K562 (cell line): ENCODE data around the gene CPED1. TPM values are rescaled to one million over a fixed set of nuclear protein-coding genes. Genes with fewer than 3 reads are reported as not detected.

Experiments used
- ADNP ChIP-seq: fragments of 200-800 bp; sonication (Bioruptor generic); IDR thresholded peaks from 2 replicates; pipeline ENCODE4 v1.6.1; 2016; ENCODE audit warnings: missing genetic modification characterization, missing compliant biosample characterization
- CBX3 ChIP-seq, 2 experiments: IDR thresholded peaks; 1 replicate in 1 of 2; 2 replicates in 1 of 2; pipeline ENCODE4 v1.6.1; 2012; ENCODE audit warnings: inconsistent platforms in 2 of 2, low read length in 2 of 2, borderline replicate concordance in 1 of 2, control low read depth in 1 of 2
- EHMT2 ChIP-seq: fragments of 450-650 bp; IDR thresholded peaks from 2 replicates; pipeline ENCODE4 v1.6.1; 2018; ENCODE audit warnings: antibody characterized with exemption
- HDAC6 ChIP-seq: IDR thresholded peaks from 2 replicates; pipeline ENCODE4 v1.6.1; 2012; ENCODE audit warnings: low read depth, mild to moderate bottlenecking, control low read depth, inconsistent platforms, low read length, moderate library complexity
- PHF21A ChIP-seq: fragments of 450-650 bp; IDR thresholded peaks from 2 replicates; pipeline ENCODE4 v1.6.1; 2017; ENCODE audit warnings: low read depth, borderline replicate concordance
- RAD51 ChIP-seq: fragments of 450-650 bp; IDR thresholded peaks from 2 replicates; pipeline ENCODE4 v1.7.1; 2016; ENCODE audit warnings: low read depth, mild to moderate bottlenecking, borderline replicate concordance
- TARDBP ChIP-seq: fragments of 450-650 bp; IDR thresholded peaks from 2 replicates; pipeline ENCODE4 v1.6.1; 2016
- TCF3 ChIP-seq: sonication (generic); formaldehyde crosslinking; IDR thresholded peaks from 2 replicates; pipeline ENCODE4 v1.4.0; 2020; ENCODE audit warnings: mild to moderate bottlenecking, missing genetic modification reagents
- ZNF134 ChIP-seq: fragments of 250-450 bp; sonication (Bioruptor Pico); conservative IDR thresholded peaks from 2 replicates; pipeline ENCODE4 v1.4.0; 2020
- ZNF584 ChIP-seq: fragments of 200-800 bp; sonication (Bioruptor generic); IDR thresholded peaks from 2 replicates; pipeline ENCODE4 v1.6.1; 2016; ENCODE audit warnings: low read depth, mild to moderate bottlenecking, missing genetic modification characterization, missing compliant biosample characterization
- polyA plus RNA-seq, 8 experiments: library from polyadenylated mRNA; depleted of rRNA in 4 of 8; stranded (reverse) in 5 of 8; unstranded in 3 of 8; fragments of >200 nt; fragmentation: Nextera tagmentation in 2 of 8; fragmentation: Illumina TruSeq in 1 of 8; extraction: Ambion mirVana in 2 of 8; extraction: Trizol in 1 of 8; gene quantifications; 2 replicates each; pipeline versions ENCODE4 v1.2.1 to v1.2.3, GENCODE V29; 2011 to 2014; ENCODE audit warnings: inconsistent platforms in 1 of 8, missing spikeins in 1 of 8
- total RNA-seq, 7 experiments: library from RNA; depleted of rRNA in 6 of 7; stranded (reverse); fragments of >200 nt in 6 of 7; fragmentation: Illumina TruSeq in 2 of 7; extraction: Trizol in 2 of 7; gene quantifications; 2 replicates each; pipeline versions ENCODE4 v1.2.1 to v1.2.3, GENCODE V29; 2011 to 2021; ENCODE audit warnings: low replicate concordance in 1 of 7
- TF ChIP-seq, protein P1 (sequence below): fragments of 450-650 bp; IDR thresholded peaks from 2 replicates; pipeline ENCODE4 v1.6.1; 2018; ENCODE audit not compliant: partially characterized antibody
- TF ChIP-seq, protein P2 (sequence below): sonication (generic); formaldehyde crosslinking; IDR thresholded peaks from 2 replicates; pipeline ENCODE4 v1.8.1; 2023; ENCODE audit warnings: mild to moderate bottlenecking, missing genetic modification reagents, moderate library complexity
- TF ChIP-seq, protein P3 (sequence below): fragments of 200-400 bp; formaldehyde crosslinking; IDR thresholded peaks from 2 replicates; pipeline ENCODE4 v1.6.1; 2017; ENCODE audit warnings: mild to moderate bottlenecking, low read depth, low read length, moderate library complexity
- TF ChIP-seq, protein P4 (sequence below): fragments of 200-800 bp; sonication (Bioruptor generic); IDR thresholded peaks from 2 replicates; pipeline ENCODE4 v1.6.1; 2017; ENCODE audit warnings: missing genetic modification characterization, missing compliant biosample characterization
- TF ChIP-seq, protein P5 (sequence below): fragments of 450-650 bp; formaldehyde crosslinking; IDR thresholded peaks from 2 replicates; pipeline ENCODE4 v1.4.0; 2022; ENCODE audit warnings: missing genetic modification characterization
- TF ChIP-seq, protein P6 (sequence below): fragments of 250-450 bp; sonication (Bioruptor Pico); IDR thresholded peaks from 2 replicates; pipeline ENCODE4 v1.8.0; 2021; ENCODE audit warnings: moderate library complexity, mild to moderate bottlenecking, inconsistent platforms
- TF ChIP-seq, protein P7 (sequence below): IDR thresholded peaks from 2 replicates; pipeline ENCODE4 v1.6.1; 2011; ENCODE audit not compliant: insufficient read length; ENCODE audit errors: extremely low read depth

CPED1 gene
- total and polyA plus RNA-seq, 9 of the 15 experiments (the other 6 are each of a cell fraction or from before 2014, with no cell fraction given) = 195 to 393 (median 290) TPM

DNA sequence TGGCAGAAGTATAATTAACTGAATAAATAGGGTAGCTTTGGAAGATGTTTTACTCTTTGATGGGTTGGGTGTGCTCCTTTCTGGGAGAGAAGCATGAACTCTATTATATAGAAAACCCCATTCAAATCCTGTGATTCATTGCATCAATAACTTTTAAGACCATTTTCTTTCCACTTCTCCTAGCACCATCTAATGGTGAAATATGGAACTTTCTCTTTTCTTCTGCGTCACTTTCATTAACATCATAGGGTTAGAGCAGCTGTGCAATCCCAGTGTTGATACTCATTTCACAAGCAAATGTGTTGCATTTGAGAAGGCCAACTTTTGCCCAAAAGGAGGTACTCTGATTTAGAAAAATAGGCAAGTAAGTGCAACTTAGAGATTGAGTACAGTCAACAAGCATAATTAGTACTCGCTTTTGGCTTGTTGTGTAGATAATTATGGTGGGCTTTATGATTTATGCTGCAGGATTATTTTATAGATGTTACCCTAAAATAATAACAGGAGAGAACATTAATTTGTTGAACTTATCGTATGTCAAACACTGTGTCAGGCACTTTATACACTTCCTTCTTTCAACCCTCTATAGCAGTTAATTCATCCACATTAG lies 92.9 kb downstream of the CPED1 start (continued):
- TF ChIP-seq, protein P1, sequence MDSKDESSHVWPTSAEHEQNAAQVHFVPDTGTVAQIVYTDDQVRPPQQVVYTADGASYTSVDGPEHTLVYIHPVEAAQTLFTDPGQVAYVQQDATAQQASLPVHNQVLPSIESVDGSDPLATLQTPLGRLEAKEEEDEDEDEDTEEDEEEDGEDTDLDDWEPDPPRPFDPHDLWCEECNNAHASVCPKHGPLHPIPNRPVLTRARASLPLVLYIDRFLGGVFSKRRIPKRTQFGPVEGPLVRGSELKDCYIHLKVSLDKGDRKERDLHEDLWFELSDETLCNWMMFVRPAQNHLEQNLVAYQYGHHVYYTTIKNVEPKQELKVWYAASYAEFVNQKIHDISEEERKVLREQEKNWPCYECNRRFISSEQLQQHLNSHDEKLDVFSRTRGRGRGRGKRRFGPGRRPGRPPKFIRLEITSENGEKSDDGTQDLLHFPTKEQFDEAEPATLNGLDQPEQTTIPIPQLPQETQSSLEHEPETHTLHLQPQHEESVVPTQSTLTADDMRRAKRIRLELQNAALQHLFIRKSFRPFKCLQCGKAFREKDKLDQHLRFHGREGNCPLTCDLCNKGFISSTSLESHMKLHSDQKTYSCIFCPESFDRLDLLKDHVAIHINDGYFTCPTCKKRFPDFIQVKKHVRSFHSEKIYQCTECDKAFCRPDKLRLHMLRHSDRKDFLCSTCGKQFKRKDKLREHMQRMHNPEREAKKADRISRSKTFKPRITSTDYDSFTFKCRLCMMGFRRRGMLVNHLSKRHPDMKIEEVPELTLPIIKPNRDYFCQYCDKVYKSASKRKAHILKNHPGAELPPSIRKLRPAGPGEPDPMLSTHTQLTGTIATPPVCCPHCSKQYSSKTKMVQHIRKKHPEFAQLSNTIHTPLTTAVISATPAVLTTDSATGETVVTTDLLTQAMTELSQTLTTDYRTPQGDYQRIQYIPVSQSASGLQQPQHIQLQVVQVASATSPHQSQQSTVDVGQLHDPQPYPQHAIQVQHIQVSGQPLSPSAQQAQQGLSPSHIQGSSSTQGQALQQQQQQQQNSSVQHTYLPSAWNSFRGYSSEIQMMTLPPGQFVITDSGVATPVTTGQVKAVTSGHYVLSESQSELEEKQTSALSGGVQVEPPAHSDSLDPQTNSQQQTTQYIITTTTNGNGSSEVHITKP = peak; percentile 39
- TF ChIP-seq EHMT2 = peak; percentile 27; the same call in 1 of the 2 replicates
- TF ChIP-seq PHF21A = peak; percentile 89; the same call in 1 of the 2 replicates
- TF ChIP-seq ADNP (tag) = no peak
- no peak for TF ChIP-seq RAD51
- TF ChIP-seq, protein P2, sequence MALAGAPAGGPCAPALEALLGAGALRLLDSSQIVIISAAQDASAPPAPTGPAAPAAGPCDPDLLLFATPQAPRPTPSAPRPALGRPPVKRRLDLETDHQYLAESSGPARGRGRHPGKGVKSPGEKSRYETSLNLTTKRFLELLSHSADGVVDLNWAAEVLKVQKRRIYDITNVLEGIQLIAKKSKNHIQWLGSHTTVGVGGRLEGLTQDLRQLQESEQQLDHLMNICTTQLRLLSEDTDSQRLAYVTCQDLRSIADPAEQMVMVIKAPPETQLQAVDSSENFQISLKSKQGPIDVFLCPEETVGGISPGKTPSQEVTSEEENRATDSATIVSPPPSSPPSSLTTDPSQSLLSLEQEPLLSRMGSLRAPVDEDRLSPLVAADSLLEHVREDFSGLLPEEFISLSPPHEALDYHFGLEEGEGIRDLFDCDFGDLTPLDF = no peak
- TF ChIP-seq CBX3 (IDR thresholded peaks at IDR 0.05; ENCODE audit: borderline replicate concordance in 1 of 2, low read length in 2 of 2) = no peak
- TF ChIP-seq HDAC6 = no peak
- TF ChIP-seq TCF3 (CRISPR knock-in tag) = peak; percentile 23; the same call in 1 of the 2 replicates
- TF ChIP-seq, protein P3, sequence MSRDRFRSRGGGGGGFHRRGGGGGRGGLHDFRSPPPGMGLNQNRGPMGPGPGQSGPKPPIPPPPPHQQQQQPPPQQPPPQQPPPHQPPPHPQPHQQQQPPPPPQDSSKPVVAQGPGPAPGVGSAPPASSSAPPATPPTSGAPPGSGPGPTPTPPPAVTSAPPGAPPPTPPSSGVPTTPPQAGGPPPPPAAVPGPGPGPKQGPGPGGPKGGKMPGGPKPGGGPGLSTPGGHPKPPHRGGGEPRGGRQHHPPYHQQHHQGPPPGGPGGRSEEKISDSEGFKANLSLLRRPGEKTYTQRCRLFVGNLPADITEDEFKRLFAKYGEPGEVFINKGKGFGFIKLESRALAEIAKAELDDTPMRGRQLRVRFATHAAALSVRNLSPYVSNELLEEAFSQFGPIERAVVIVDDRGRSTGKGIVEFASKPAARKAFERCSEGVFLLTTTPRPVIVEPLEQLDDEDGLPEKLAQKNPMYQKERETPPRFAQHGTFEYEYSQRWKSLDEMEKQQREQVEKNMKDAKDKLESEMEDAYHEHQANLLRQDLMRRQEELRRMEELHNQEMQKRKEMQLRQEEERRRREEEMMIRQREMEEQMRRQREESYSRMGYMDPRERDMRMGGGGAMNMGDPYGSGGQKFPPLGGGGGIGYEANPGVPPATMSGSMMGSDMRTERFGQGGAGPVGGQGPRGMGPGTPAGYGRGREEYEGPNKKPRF = no peak
- TF ChIP-seq, protein P4, sequence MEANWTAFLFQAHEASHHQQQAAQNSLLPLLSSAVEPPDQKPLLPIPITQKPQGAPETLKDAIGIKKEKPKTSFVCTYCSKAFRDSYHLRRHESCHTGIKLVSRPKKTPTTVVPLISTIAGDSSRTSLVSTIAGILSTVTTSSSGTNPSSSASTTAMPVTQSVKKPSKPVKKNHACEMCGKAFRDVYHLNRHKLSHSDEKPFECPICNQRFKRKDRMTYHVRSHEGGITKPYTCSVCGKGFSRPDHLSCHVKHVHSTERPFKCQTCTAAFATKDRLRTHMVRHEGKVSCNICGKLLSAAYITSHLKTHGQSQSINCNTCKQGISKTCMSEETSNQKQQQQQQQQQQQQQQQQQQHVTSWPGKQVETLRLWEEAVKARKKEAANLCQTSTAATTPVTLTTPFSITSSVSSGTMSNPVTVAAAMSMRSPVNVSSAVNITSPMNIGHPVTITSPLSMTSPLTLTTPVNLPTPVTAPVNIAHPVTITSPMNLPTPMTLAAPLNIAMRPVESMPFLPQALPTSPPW (CRISPR knock-in tag) = peak; percentile 22; the same call in 1 of the 2 replicates
- TF ChIP-seq ZNF134 (CRISPR knock-in tag) = no peak
- TF ChIP-seq, protein P5, sequence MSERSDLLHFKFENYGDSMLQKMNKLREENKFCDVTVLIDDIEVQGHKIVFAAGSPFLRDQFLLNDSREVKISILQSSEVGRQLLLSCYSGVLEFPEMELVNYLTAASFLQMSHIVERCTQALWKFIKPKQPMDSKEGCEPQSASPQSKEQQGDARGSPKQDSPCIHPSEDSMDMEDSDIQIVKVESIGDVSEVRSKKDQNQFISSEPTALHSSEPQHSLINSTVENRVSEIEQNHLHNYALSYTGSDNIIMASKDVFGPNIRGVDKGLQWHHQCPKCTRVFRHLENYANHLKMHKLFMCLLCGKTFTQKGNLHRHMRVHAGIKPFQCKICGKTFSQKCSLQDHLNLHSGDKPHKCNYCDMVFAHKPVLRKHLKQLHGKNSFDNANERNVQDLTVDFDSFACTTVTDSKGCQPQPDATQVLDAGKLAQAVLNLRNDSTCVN (CRISPR knock-in tag) = no peak
- no peak for TF ChIP-seq ZNF584 (CRISPR knock-in tag)
- TF ChIP-seq, protein P6, sequence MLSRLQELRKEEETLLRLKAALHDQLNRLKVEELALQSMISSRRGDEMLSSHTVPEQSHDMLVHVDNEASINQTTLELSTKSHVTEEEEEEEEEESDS (CRISPR knock-in tag) = no peak
- TF ChIP-seq TARDBP = no peak
- TF ChIP-seq, protein P7, sequence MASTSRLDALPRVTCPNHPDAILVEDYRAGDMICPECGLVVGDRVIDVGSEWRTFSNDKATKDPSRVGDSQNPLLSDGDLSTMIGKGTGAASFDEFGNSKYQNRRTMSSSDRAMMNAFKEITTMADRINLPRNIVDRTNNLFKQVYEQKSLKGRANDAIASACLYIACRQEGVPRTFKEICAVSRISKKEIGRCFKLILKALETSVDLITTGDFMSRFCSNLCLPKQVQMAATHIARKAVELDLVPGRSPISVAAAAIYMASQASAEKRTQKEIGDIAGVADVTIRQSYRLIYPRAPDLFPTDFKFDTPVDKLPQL = no peak
